HepG2 (cell line): ENCODE data around the gene CPE. TPM values are rescaled to one million over a fixed set of nuclear protein-coding genes. Genes with fewer than 3 reads are reported as not detected.

ENCODE experiments used
- ERF ChIP-seq: IDR thresholded peaks from 2 replicates; pipeline ENCODE4 v1.6.1; 2018; ENCODE audit warnings: missing biosample characterization, missing genetic modification reagents
- KDM2A ChIP-seq: sonication (generic); formaldehyde crosslinking; IDR thresholded peaks from 2 replicates; pipeline ENCODE4 v1.4.0; 2020; ENCODE audit warnings: low read depth, missing genetic modification reagents, borderline replicate concordance
- NR1H2 ChIP-seq: sonication (generic); formaldehyde crosslinking; IDR thresholded peaks from 2 replicates; pipeline ENCODE4 v1.8.1; 2022; ENCODE audit warnings: low read depth, missing genetic modification reagents, borderline replicate concordance
- RBM39 ChIP-seq: fragments of 200-400 bp; formaldehyde crosslinking; IDR thresholded peaks from one replicate; pipeline ENCODE4 v1.6.1; 2018; ENCODE audit warnings: antibody characterized with exemption, mild to moderate bottlenecking, low read depth, low read length; ENCODE audit not compliant: poor library complexity, severe bottlenecking
- RELA ChIP-seq: sonication (generic); formaldehyde crosslinking; IDR thresholded peaks from 2 replicates; pipeline ENCODE4 v1.4.0; 2020; ENCODE audit warnings: missing genetic modification reagents
- SIX4 ChIP-seq: sonication (generic); formaldehyde crosslinking; IDR thresholded peaks from 2 replicates; pipeline ENCODE4 v1.4.0; 2020; ENCODE audit warnings: missing genetic modification reagents
- ZNF121 ChIP-seq: sonication (generic); formaldehyde crosslinking; IDR thresholded peaks from 2 replicates; pipeline ENCODE4 v1.5.0; 2020; ENCODE audit warnings: mild to moderate bottlenecking, missing genetic modification reagents
- ZNF124 ChIP-seq: sonication (generic); formaldehyde crosslinking; IDR thresholded peaks from 2 replicates; pipeline ENCODE4 v1.4.0; 2020; ENCODE audit warnings: missing genetic modification reagents
- ZNF33A ChIP-seq: sonication (generic); formaldehyde crosslinking; IDR thresholded peaks from 2 replicates; pipeline ENCODE4 v1.5.1; 2020; ENCODE audit warnings: missing genetic modification reagents, mild to moderate bottlenecking, moderate library complexity, borderline replicate concordance
- ZNF567 ChIP-seq: sonication (generic); formaldehyde crosslinking; IDR thresholded peaks from 2 replicates; pipeline ENCODE4 v1.8.1; 2023; ENCODE audit warnings: mild to moderate bottlenecking, missing genetic modification reagents, borderline replicate concordance
- ZNF619 ChIP-seq: sonication (generic); formaldehyde crosslinking; IDR thresholded peaks from 2 replicates; pipeline ENCODE4 v1.4.0; 2020; ENCODE audit warnings: mild to moderate bottlenecking, missing genetic modification reagents
- polyA plus RNA-seq, 8 experiments: library from polyadenylated mRNA; depleted of rRNA in 3 of 8; stranded (reverse) in 7 of 8; unstranded in 1 of 8; fragments of >200 nt; fragmentation: Illumina TruSeq in 4 of 8; extraction: Trizol in 4 of 8; gene quantifications; 2 replicates each; pipeline versions ENCODE4 v1.2.1 to v1.2.3, GENCODE V29; 2011 to 2016; ENCODE audit warnings: low read depth in 4 of 8, missing spikeins in 1 of 8, mixed read lengths in 1 of 8; ENCODE audit not compliant: insufficient read depth in 1 of 8
- total RNA-seq, 5 experiments: library from RNA; depleted of rRNA; stranded (reverse); fragments of >200 nt; fragmentation: Illumina TruSeq; extraction: Trizol; gene quantifications; 2 replicates each; pipeline ENCODE4 v1.2.3, GENCODE V29; 2016; ENCODE audit warnings: low read depth in 1 of 5
- TF ChIP-seq, protein P1 (sequence below): sonication (generic); formaldehyde crosslinking; IDR thresholded peaks from 2 replicates; pipeline ENCODE4 v1.5.1; 2020; ENCODE audit warnings: mild to moderate bottlenecking, missing genetic modification reagents, borderline replicate concordance
- TF ChIP-seq, protein P2 (sequence below): sonication (generic); formaldehyde crosslinking; IDR thresholded peaks from 2 replicates; pipeline ENCODE4 v1.5.1; 2020; ENCODE audit warnings: missing genetic modification reagents, mild to moderate bottlenecking, borderline replicate concordance
- TF ChIP-seq, protein P3 (sequence below): sonication (generic); formaldehyde crosslinking; IDR thresholded peaks from 2 replicates; pipeline ENCODE4 v1.8.0; 2022; ENCODE audit warnings: missing genetic modification reagents, mild to moderate bottlenecking, inconsistent platforms, borderline replicate concordance
- TF ChIP-seq, protein P4 (sequence below): sonication (generic); formaldehyde crosslinking; IDR thresholded peaks from 2 replicates; pipeline ENCODE4 v1.8.0; 2022; ENCODE audit warnings: missing genetic modification reagents, low read depth, mild to moderate bottlenecking, borderline replicate concordance
- TF ChIP-seq, protein P5 (sequence below): sonication (generic); formaldehyde crosslinking; IDR thresholded peaks from 2 replicates; pipeline ENCODE4 v1.4.0; 2020; ENCODE audit warnings: low read depth, missing genetic modification reagents

Gene CPE
- total and polyA plus RNA-seq, 2 of the 13 experiments (the other 11 are each of a cell fraction or from before 2014, with no cell fraction given), result 268 to 852 TPM

DNA sequence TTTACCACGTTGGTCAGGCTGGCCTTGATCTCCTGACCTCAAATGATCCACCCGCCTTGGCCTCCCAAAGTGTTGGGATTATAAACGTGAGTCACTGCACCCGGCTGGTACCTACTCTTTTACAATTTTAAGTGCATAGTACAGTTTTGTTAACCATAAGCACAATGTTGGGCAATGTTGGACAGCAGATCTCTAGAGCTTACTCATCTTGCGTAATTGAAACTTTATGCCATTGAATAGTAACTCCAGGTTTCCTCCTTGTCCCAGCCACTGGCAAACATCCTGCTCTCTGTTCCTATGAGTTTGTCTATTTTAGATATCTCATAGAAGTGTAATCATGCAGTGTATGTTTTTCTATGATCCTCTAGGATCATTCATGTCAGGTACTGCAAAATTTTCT, 9.3 kb upstream of the CPE start (continued):
- TF ChIP-seq, protein P1, sequence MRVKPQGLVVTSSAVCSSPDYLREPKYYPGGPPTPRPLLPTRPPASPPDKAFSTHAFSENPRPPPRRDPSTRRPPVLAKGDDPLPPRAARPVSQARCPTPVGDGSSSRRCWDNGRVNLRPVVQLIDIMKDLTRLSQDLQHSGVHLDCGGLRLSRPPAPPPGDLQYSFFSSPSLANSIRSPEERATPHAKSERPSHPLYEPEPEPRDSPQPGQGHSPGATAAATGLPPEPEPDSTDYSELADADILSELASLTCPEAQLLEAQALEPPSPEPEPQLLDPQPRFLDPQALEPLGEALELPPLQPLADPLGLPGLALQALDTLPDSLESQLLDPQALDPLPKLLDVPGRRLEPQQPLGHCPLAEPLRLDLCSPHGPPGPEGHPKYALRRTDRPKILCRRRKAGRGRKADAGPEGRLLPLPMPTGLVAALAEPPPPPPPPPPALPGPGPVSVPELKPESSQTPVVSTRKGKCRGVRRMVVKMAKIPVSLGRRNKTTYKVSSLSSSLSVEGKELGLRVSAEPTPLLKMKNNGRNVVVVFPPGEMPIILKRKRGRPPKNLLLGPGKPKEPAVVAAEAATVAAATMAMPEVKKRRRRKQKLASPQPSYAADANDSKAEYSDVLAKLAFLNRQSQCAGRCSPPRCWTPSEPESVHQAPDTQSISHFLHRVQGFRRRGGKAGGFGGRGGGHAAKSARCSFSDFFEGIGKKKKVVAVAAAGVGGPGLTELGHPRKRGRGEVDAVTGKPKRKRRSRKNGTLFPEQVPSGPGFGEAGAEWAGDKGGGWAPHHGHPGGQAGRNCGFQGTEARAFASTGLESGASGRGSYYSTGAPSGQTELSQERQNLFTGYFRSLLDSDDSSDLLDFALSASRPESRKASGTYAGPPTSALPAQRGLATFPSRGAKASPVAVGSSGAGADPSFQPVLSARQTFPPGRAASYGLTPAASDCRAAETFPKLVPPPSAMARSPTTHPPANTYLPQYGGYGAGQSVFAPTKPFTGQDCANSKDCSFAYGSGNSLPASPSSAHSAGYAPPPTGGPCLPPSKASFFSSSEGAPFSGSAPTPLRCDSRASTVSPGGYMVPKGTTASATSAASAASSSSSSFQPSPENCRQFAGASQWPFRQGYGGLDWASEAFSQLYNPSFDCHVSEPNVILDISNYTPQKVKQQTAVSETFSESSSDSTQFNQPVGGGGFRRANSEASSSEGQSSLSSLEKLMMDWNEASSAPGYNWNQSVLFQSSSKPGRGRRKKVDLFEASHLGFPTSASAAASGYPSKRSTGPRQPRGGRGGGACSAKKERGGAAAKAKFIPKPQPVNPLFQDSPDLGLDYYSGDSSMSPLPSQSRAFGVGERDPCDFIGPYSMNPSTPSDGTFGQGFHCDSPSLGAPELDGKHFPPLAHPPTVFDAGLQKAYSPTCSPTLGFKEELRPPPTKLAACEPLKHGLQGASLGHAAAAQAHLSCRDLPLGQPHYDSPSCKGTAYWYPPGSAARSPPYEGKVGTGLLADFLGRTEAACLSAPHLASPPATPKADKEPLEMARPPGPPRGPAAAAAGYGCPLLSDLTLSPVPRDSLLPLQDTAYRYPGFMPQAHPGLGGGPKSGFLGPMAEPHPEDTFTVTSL (CRISPR knock-in tag), result peak; percentile 99
- TF ChIP-seq ZNF567 (CRISPR knock-in tag), result no peak
- TF ChIP-seq RBM39, result no peak
- no peak for TF ChIP-seq ZNF619 (CRISPR knock-in tag)
- no peak for TF ChIP-seq KDM2A (CRISPR knock-in tag)
- peak; percentile 68; the same call in 1 of the 2 replicates for TF ChIP-seq ERF (CRISPR knock-in tag)
- no peak for TF ChIP-seq NR1H2 (CRISPR knock-in tag)
- peak; percentile 64; the same call in 1 of the 2 replicates for TF ChIP-seq ZNF124 (CRISPR knock-in tag)
- peak; percentile 45; the same call in 1 of the 2 replicates for TF ChIP-seq ZNF33A (CRISPR knock-in tag)
- TF ChIP-seq, protein P2, sequence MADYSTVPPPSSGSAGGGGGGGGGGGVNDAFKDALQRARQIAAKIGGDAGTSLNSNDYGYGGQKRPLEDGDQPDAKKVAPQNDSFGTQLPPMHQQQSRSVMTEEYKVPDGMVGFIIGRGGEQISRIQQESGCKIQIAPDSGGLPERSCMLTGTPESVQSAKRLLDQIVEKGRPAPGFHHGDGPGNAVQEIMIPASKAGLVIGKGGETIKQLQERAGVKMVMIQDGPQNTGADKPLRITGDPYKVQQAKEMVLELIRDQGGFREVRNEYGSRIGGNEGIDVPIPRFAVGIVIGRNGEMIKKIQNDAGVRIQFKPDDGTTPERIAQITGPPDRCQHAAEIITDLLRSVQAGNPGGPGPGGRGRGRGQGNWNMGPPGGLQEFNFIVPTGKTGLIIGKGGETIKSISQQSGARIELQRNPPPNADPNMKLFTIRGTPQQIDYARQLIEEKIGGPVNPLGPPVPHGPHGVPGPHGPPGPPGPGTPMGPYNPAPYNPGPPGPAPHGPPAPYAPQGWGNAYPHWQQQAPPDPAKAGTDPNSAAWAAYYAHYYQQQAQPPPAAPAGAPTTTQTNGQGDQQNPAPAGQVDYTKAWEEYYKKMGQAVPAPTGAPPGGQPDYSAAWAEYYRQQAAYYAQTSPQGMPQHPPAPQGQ (CRISPR knock-in tag), result no peak
- no peak; the same call in 1 of the 2 replicates for TF ChIP-seq ZNF121 (CRISPR knock-in tag)
- TF ChIP-seq, protein P3, sequence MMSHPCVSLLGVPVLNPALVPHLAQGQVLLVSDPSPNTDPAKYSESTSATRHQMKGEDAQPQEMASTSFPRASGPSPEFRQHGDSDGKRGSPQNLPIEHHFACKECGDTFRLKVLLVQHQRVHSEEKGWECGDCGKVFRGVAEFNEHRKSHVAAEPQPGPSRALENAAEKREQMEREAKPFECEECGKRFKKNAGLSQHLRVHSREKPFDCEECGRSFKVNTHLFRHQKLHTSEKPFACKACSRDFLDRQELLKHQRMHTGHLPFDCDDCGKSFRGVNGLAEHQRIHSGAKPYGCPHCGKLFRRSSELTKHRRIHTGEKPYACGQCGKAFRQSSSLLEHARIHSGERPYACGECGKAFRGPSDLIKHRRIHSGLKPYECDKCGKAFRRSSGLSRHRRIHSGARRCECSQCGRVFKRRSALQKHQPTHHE, result no peak
- peak; percentile 96 for TF ChIP-seq SIX4
- no peak for TF ChIP-seq RELA (CRISPR knock-in tag)
- TF ChIP-seq, protein P4, sequence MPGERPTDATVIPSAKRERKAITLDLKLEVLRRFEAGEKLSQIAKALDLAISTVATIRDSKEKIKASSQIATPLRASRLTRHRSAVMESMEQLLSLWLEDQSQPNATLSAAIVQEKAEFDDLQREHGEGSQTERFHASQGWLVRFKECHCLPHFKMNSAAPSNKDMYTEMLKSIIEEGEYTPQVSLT, result no peak
- TF ChIP-seq, protein P5, sequence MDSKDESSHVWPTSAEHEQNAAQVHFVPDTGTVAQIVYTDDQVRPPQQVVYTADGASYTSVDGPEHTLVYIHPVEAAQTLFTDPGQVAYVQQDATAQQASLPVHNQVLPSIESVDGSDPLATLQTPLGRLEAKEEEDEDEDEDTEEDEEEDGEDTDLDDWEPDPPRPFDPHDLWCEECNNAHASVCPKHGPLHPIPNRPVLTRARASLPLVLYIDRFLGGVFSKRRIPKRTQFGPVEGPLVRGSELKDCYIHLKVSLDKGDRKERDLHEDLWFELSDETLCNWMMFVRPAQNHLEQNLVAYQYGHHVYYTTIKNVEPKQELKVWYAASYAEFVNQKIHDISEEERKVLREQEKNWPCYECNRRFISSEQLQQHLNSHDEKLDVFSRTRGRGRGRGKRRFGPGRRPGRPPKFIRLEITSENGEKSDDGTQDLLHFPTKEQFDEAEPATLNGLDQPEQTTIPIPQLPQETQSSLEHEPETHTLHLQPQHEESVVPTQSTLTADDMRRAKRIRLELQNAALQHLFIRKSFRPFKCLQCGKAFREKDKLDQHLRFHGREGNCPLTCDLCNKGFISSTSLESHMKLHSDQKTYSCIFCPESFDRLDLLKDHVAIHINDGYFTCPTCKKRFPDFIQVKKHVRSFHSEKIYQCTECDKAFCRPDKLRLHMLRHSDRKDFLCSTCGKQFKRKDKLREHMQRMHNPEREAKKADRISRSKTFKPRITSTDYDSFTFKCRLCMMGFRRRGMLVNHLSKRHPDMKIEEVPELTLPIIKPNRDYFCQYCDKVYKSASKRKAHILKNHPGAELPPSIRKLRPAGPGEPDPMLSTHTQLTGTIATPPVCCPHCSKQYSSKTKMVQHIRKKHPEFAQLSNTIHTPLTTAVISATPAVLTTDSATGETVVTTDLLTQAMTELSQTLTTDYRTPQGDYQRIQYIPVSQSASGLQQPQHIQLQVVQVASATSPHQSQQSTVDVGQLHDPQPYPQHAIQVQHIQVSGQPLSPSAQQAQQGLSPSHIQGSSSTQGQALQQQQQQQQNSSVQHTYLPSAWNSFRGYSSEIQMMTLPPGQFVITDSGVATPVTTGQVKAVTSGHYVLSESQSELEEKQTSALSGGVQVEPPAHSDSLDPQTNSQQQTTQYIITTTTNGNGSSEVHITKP (CRISPR knock-in tag), result peak; percentile 79; the same call in 1 of the 2 replicates
